MM.1S (cell line): ENCODE results near the gene TXNIP.

Experiments
- DNase-seq: peaks from one replicate; pipeline ENCODE4 v3.0.0-alpha.2; 2015
- H2AFZ ChIP-seq: fragments of 300-600 bp; sonication (generic); 2 replicates; pipeline ENCODE4 v1.6.0; 2016; ENCODE audit warnings: antibody characterized with exemption, low read length
- H3F3A ChIP-seq: fragments of 300-600 bp; sonication (generic); 2 replicates; pipeline ENCODE4 v1.6.1; 2016; ENCODE audit warnings: mild to moderate bottlenecking, antibody characterized with exemption, low read length, moderate library complexity, mixed read lengths; ENCODE audit not compliant: insufficient read depth
- H3K27ac ChIP-seq: fragments of 300-600 bp; sonication (generic); 2 replicates; pipeline ENCODE4 v1.5.1; 2016; ENCODE audit warnings: mild to moderate bottlenecking, low read length
- H3K27me3 ChIP-seq: fragments of 300-600 bp; sonication (generic); replicated peaks from 2 replicates; pipeline ENCODE4 v1.6.0; 2016; ENCODE audit warnings: low read length; ENCODE audit not compliant: insufficient read depth
- H3K36me3 ChIP-seq: fragments of 300-600 bp; sonication (generic); replicated peaks from 2 replicates; pipeline ENCODE4 v1.6.1; 2016; ENCODE audit warnings: mild to moderate bottlenecking, low read length, mixed read lengths; ENCODE audit not compliant: insufficient read depth
- H3K4me1 ChIP-seq: fragments of 300-600 bp; sonication (generic); 2 replicates; pipeline ENCODE4 v1.6.1; 2016; ENCODE audit warnings: low read length, mixed read lengths
- H3K4me2 ChIP-seq: fragments of 300-600 bp; sonication (generic); 2 replicates; pipeline ENCODE4 v1.6.0; 2016; ENCODE audit warnings: low read depth, low read length
- H3K4me3 ChIP-seq: fragments of 300-600 bp; sonication (generic); 2 replicates; pipeline ENCODE4 v1.5.1; 2016; ENCODE audit warnings: low read length, mixed read lengths
- H3K79me2 ChIP-seq: fragments of 300-600 bp; sonication (generic); 2 replicates; pipeline ENCODE4 v1.6.1; 2016; ENCODE audit warnings: mixed run types, low read length, mixed read lengths
- H3K9ac ChIP-seq: fragments of 300-600 bp; sonication (generic); 2 replicates; pipeline ENCODE4 v1.6.1; 2016; ENCODE audit warnings: low read length, mixed read lengths
- H3K9me2 ChIP-seq: fragments of 300-600 bp; sonication (generic); replicated peaks from 2 replicates; pipeline ENCODE4 v1.6.1; 2016; ENCODE audit warnings: mild to moderate bottlenecking, low read length, mixed read lengths; ENCODE audit not compliant: insufficient read depth
- H3K9me3 ChIP-seq: fragments of 300-600 bp; sonication (generic); replicated peaks from 2 replicates; pipeline ENCODE4 v1.6.1; 2016; ENCODE audit warnings: mild to moderate bottlenecking, low read length, mixed read lengths; ENCODE audit not compliant: insufficient read depth
- H4K20me1 ChIP-seq: fragments of 300-600 bp; sonication (generic); 2 replicates; pipeline ENCODE4 v1.6.1; 2016; ENCODE audit warnings: mild to moderate bottlenecking, low read length, moderate library complexity, mixed read lengths; ENCODE audit not compliant: insufficient read depth
- CTCF ChIP-seq: fragments of 300-600 bp; sonication (generic); IDR thresholded peaks from 2 replicates; pipeline ENCODE4 v1.5.1; 2016; ENCODE audit warnings: antibody characterized with exemption, low read length, mixed read lengths
- EZH2 ChIP-seq: fragments of 300-600 bp; sonication (generic); optimal IDR thresholded peaks from 2 replicates; pipeline ENCODE3; 2017; ENCODE audit warnings: low read depth, mild to moderate bottlenecking, antibody characterized with exemption, low read length, mixed read lengths
- EZH2phosphoT487 ChIP-seq: fragments of 300-600 bp; sonication (generic); IDR thresholded peaks from 2 replicates; pipeline ENCODE4 v1.6.1; 2018; ENCODE audit warnings: antibody characterized with exemption, low read length

The TXNIP gene

GRCh38 chr1:146021622-146022402 is 25.4 kb upstream of the TXNIP start, which contains the start of gene HJV:
Gene HJV, minus strand, starts transcription at chr1:146021735. Its CDS starts 1,504 bp downstream, at chr1:146020231.
- H3F3A ChIP-seq = no peaks in the 10 kb centered on the region
- H3K4me2 ChIP-seq = no peak within 1 kb of the TSS
- no peak within 1 kb of the TSS for H3K4me3 ChIP-seq
- TF ChIP-seq EZH2phosphoT487 (no peak), CTCF (no peak), EZH2 (no peak)
- no peak within 1 kb of the TSS for H3K9ac ChIP-seq
- DNase-seq = no peak
- no peaks in the 10 kb centered on the region for H3K4me1 ChIP-seq
- H3K79me2 ChIP-seq = no peaks in the 10 kb centered on the region
- H3K9me3 ChIP-seq = no peaks in the 10 kb centered on the region
- H4K20me1 ChIP-seq = no peaks in the 10 kb centered on the region
- H2AFZ ChIP-seq = no peak within 1 kb of the TSS
- no peaks in the 10 kb centered on the region for H3K36me3 ChIP-seq
- H3K27ac ChIP-seq = no peak within 1 kb of the TSS
- H3K27me3 ChIP-seq = peaks cover 23% of the 10 kb centered on the region
- H3K9me2 ChIP-seq = no peaks in the 10 kb centered on the region

- no peaks in the 10 kb centered on the region for H3K79me2 ChIP-seq
- no peak overlapping the region for H3K9ac ChIP-seq
- H2AFZ ChIP-seq = no peak overlapping the region
- H3K27ac ChIP-seq = no peak overlapping the region
- TF ChIP-seq EZH2 (no peak), EZH2phosphoT487 (no peak), CTCF (no peak)
- no peak overlapping the region for H3K4me3 ChIP-seq
- no peaks in the 10 kb centered on the region for H3K9me2 ChIP-seq
- H3K9me3 ChIP-seq = no peaks in the 10 kb centered on the region
- no peak for DNase-seq
- H3F3A ChIP-seq = no peaks in the 10 kb centered on the region
- H3K4me2 ChIP-seq = no peak overlapping the region
- H4K20me1 ChIP-seq = no peaks in the 10 kb centered on the region
- peaks cover 23% of the 10 kb centered on the region for H3K27me3 ChIP-seq
- no peaks in the 10 kb centered on the region for H3K4me1 ChIP-seq
- H3K36me3 ChIP-seq = no peaks in the 10 kb centered on the region
Measured at GRCh38 chr1:146021050-146021445, 24.7 kb upstream of the TXNIP start.

- Histone ChIP-seq H3K79me2 (no peaks in the 10 kb centered on the region), H3K4me3 (no peak overlapping the region), H3K4me1 (no peaks in the 10 kb centered on the region), H3K9me3 (no peaks in the 10 kb centered on the region), H2AFZ (no peak overlapping the region), H3K9ac (no peak overlapping the region), H4K20me1 (no peaks in the 10 kb centered on the region), H3K4me2 (no peak overlapping the region), H3K9me2 (no peaks in the 10 kb centered on the region), H3F3A (no peaks in the 10 kb centered on the region), H3K27me3 (peaks cover 23% of the 10 kb centered on the region), H3K27ac (no peak overlapping the region), H3K36me3 (no peaks in the 10 kb centered on the region)
- no peak for DNase-seq
- TF ChIP-seq EZH2phosphoT487 (no peak), CTCF (no peak), EZH2 (no peak)
Measured at GRCh38 chr1:146020058-146021049, 24.0 kb upstream of the TXNIP start.
